Ovary (tissue), 9 donors: ENCODE measurements around the gene PCDH1. TPM values are rescaled to one million over a fixed set of nuclear protein-coding genes. Genes with fewer than 3 reads are reported as not detected.

Experiments
- DNase-seq, 5 donors: peaks; one replicate each; pipeline ENCODE4 v3.0.0-alpha.2; 2019 to 2020
- H3K27ac ChIP-seq, 2 donors: fragments of 200-600 bp; one replicate each; pipeline versions ENCODE4 v1.5.1 to v1.8.0; 2019 to 2022
- H3K27me3 ChIP-seq: fragments of 200-600 bp; one replicate; pipeline ENCODE4 v1.8.0; 2022
- H3K36me3 ChIP-seq: fragments of 200-600 bp; sonication (generic); one replicate; pipeline ENCODE4 v1.5.1; 2019
- H3K4me1 ChIP-seq: one replicate; pipeline ENCODE4 v1.8.1; 2013; ENCODE audit warnings: mild to moderate bottlenecking, moderate library complexity; ENCODE audit not compliant: insufficient read depth
- H3K4me3 ChIP-seq: fragments of 200-600 bp; sonication (generic); one replicate; pipeline ENCODE4 v1.5.1; 2017
- H3K9me3 ChIP-seq, 2 donors: fragments of 200-600 bp in 1 of 2; sonication (generic) in 1 of 2; one replicate each; pipeline versions ENCODE4 v1.5.1 to v1.8.1; 2013 to 2019; ENCODE audit warnings: mild to moderate bottlenecking in 1 of 2, moderate library complexity in 1 of 2
- EP300 ChIP-seq: sonication (generic); formaldehyde crosslinking; IDR thresholded peaks from one replicate; pipeline ENCODE4 v1.6.1; 2017; ENCODE audit warnings: antibody characterized with exemption
- POLR2A ChIP-seq: fragments of 450-650 bp; IDR thresholded peaks from one replicate; pipeline ENCODE4 v1.6.1; 2017; ENCODE audit warnings: antibody characterized with exemption, mild to moderate bottlenecking, moderate library complexity
- WGBS, 3 donors: extraction: QIAGEN DNeasy Blood & Tissue Kit in 1 of 3; methylation state at CpG; one replicate each; pipeline versions ENCODE4 v1.1.5 to v1.1.7; 2013 to 2017; 5-methylcytosine and 5-hydroxymethylcytosine counted together
- intact Hi-C, 4 donors: fragments of 100-400 bp; cut with DNase I; formaldehyde crosslinking; loops; one replicate each; pipeline versions ENCODE4 v1.11.0 to v1.15.1; 2022 to 2023
- polyA plus RNA-seq, 2 donors: library from polyadenylated mRNA; stranded (reverse); fragments of 200-250 nt in 1 of 2; fragments of 350-450 nt in 1 of 2; fragmentation: Illumina TruSeq in 1 of 2; extraction: RNeasy Lipid Tissue Mini Kit (QIAGEN cat#74804) in 1 of 2; gene quantifications; one replicate each; pipeline ENCODE4 v1.2.3, GENCODE V29; 2013 to 2014
- total RNA-seq, 7 donors: library from RNA; depleted of rRNA in 2 of 7; stranded (reverse); fragments of >200 nt in 2 of 7; fragmentation: NEBNext Ultra II Directional in 3 of 7; extraction: Animal tissue kit (Norgen Biotek cat#: 25700) in 3 of 7; gene quantifications; one replicate each; pipeline versions ENCODE4 v1.1.0 to v1.2.4, GENCODE V29; 2016 to 2023
- TF ChIP-seq, protein P1 (sequence below), 3 donors: fragments of 450-650 bp in 2 of 3; fragments of 200-600 bp in 1 of 3; IDR thresholded peaks; one replicate each; pipeline versions ENCODE4 v1.5.1 to v1.8.0; 2016 to 2022; ENCODE audit warnings: antibody characterized with exemption in 3 of 3, mild to moderate bottlenecking in 1 of 3
- donor health status: DM: no; HTN: no; CAD: no; lungs with moderate emphysema.
- donor health status: DM: no; HTN: no; CAD: no.
- donor health status: Bipolar disorder and iron deficiency.
- donor health status: DM: yes; HTN: yes; CAD: no.
- donor health status: DM: no; HTN: no; CAD: no.
- donor health status: DM: yes; HTN: yes; CAD: no.

The PCDH1 gene
- total and polyA plus RNA-seq, 9 donors: 3.2 to 13.8 (median 7.0) TPM

DNA sequence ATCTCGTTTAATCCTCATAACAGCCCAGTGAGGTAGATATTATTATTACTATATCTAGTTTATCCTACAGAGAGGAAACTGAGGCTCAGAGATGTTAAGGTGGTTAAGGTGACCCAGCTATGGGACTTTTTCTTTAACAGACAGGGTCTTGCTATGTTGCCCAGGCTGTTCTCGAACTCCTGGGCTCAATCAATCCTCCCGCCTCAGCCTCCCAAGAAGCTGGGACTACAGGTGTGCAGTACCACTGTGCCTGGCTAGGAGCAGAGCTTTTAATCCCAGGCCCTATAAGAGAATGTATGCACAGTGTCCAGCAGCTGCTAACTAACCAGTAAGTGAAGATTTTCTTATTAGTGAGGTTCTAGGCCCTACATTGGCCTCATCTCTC is 62.4 kb downstream of the PCDH1 start:
- Histone ChIP-seq H3K4me1 (no peaks in the 10 kb centered on the region), H3K27me3 (no peaks in the 10 kb centered on the region), H3K9me3 (no peaks in the 10 kb centered on the region), H3K4me3 (no peak overlapping the region), H3K36me3 (no peaks in the 10 kb centered on the region), H3K27ac (no peak overlapping the region)
- no peak for DNase-seq
- intact Hi-C loops: no loop called here
- TF ChIP-seq POLR2A (no peak), EP300 (no peak)
- TF ChIP-seq, protein P1, sequence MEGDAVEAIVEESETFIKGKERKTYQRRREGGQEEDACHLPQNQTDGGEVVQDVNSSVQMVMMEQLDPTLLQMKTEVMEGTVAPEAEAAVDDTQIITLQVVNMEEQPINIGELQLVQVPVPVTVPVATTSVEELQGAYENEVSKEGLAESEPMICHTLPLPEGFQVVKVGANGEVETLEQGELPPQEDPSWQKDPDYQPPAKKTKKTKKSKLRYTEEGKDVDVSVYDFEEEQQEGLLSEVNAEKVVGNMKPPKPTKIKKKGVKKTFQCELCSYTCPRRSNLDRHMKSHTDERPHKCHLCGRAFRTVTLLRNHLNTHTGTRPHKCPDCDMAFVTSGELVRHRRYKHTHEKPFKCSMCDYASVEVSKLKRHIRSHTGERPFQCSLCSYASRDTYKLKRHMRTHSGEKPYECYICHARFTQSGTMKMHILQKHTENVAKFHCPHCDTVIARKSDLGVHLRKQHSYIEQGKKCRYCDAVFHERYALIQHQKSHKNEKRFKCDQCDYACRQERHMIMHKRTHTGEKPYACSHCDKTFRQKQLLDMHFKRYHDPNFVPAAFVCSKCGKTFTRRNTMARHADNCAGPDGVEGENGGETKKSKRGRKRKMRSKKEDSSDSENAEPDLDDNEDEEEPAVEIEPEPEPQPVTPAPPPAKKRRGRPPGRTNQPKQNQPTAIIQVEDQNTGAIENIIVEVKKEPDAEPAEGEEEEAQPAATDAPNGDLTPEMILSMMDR (IDR thresholded peaks at IDR 0.05): no peak
- 78 to 84% (median 84%) methylated on average over 3 of the region's 3 CpGs for WGBS, 3 donors

GRCh38 chr5:141815051-141815795 is 63.0 kb downstream of the PCDH1 start:
- H3K27ac ChIP-seq: no peak overlapping the region
- H3K36me3 ChIP-seq: no peaks in the 10 kb centered on the region
- DNase-seq: no peak
- no peak overlapping the region for H3K4me3 ChIP-seq
- H3K9me3 ChIP-seq: no peaks in the 10 kb centered on the region
- H3K27me3 ChIP-seq: no peaks in the 10 kb centered on the region
- no peak for TF ChIP-seq EP300
- TF ChIP-seq, protein P1 (IDR thresholded peaks at IDR 0.05): no peak
- TF ChIP-seq POLR2A: no peak
- no peaks in the 10 kb centered on the region for H3K4me1 ChIP-seq
- intact Hi-C loops: no loop called here

GRCh38 chr5:141814064-141814964 is 63.9 kb downstream of the PCDH1 start:
- no peak for DNase-seq
- 50 to 65% (median 58%) methylated on average over 9 of the region's 9 CpGs for WGBS, 3 donors
- Histone ChIP-seq H3K27ac (no peak overlapping the region), H3K9me3 (no peaks in the 10 kb centered on the region), H3K27me3 (no peaks in the 10 kb centered on the region), H3K4me3 (no peak overlapping the region), H3K4me1 (no peaks in the 10 kb centered on the region), H3K36me3 (no peaks in the 10 kb centered on the region)
- TF ChIP-seq, protein P1 (IDR thresholded peaks at IDR 0.05): no peak
- TF ChIP-seq EP300: no peak
- TF ChIP-seq POLR2A: no peak
- intact Hi-C loops: no loop called here

- WGBS, 3 donors: 21 to 41% (median 41%) methylated on average over 2 of the region's 2 CpGs
- intact Hi-C loops: no loop called here
- Histone ChIP-seq H3K4me1 (no peaks in the 10 kb centered on the region), H3K36me3 (no peaks in the 10 kb centered on the region), H3K27me3 (no peaks in the 10 kb centered on the region), H3K27ac (no peak overlapping the region), H3K4me3 (no peak overlapping the region), H3K9me3 (no peaks in the 10 kb centered on the region)
- DNase-seq: no peak
- TF ChIP-seq POLR2A (no peak), EP300 (no peak)
- TF ChIP-seq, protein P1 (IDR thresholded peaks at IDR 0.05): no peak
These were observed 65.7 kb downstream of the PCDH1 start for GRCh38 chr5:141812512-141812911.
